HCT116 (cell line): ENCODE data around the gene SKP2. TPM values are rescaled to one million over a fixed set of nuclear protein-coding genes. Genes with fewer than 3 reads are reported as not detected.

Experiments used
- ATAC-seq: fragments of 200-7000 bp; cut with Tn5 transposase; 2 replicates; pipeline ENCODE4 v1.9.1; 2020; ENCODE audit warnings: mild to moderate bottlenecking, moderate library complexity
- BruUV-seq: library from RNA; stranded (reverse); fragments of 400-500 nt; replicated peaks from 2 replicates; lab custom pipeline; 2021; lab: Mats Ljungman, UMichigan
- CTCF ChIA-PET: fragments of 300-600 bp; sonication (Branson Sonifier 250); formaldehyde crosslinking; loops from one replicate; lab custom pipeline; 2021; ENCODE audit warnings: antibody characterized with exemption; lab: Charles Lee
- POLR2A ChIA-PET: fragments of 300-600, 350-600 bp; sonication (Branson Sonifier 250); formaldehyde crosslinking; loops from one replicate; lab custom pipeline; 2021; ENCODE audit warnings: antibody characterized with exemption; lab: Charles Lee
- RAD21 ChIA-PET, 2 experiments: fragments of 300-600 bp; sonication (Branson Sonifier 250); formaldehyde crosslinking; loops; one replicate each; lab custom pipeline; 2023; ENCODE audit warnings: low total read pairs in 2 of 2; ENCODE audit not compliant: uncharacterized antibody in 2 of 2, unreplicated experiment in 2 of 2, low non-redundant PET in 1 of 2; lab: Charles Lee
- DNase-seq: peaks from one replicate; pipeline ENCODE4 v3.0.0-alpha.2; 2010; ENCODE audit warnings: low read depth, low spot score
- H2AFZ ChIP-seq: fragments of 200-600 bp; shearing (Covaris generic), sonication (generic); 2 replicates; pipeline ENCODE4 v1.6.1; 2017; ENCODE audit warnings: low read depth, mixed run types, mixed read lengths, antibody characterized with exemption, low read length; ENCODE audit not compliant: poor library complexity, severe bottlenecking
- H3K27ac ChIP-seq: 2 replicates; pipeline ENCODE4 v1.5.1; 2012; ENCODE audit warnings: low read depth, low read length
- H3K27me3 ChIP-seq: fragments of 200-600 bp; sonication (generic); 2 replicates; pipeline ENCODE4 v1.6.1; 2016; ENCODE audit warnings: mixed run types, low read length, mixed read lengths; ENCODE audit not compliant: insufficient read depth
- H3K36me3 ChIP-seq, 2 experiments: fragments of 200-500 bp in 1 of 2; fragments of 200-600 bp in 1 of 2; sonication (Bioruptor generic) in 1 of 2; sonication (generic) in 1 of 2; 2 replicates each; pipeline versions ENCODE4 v1.5.1 to v1.6.1; 2014 to 2016; ENCODE audit warnings: low read length in 2 of 2, inconsistent platforms in 1 of 2, mixed read lengths in 1 of 2, mixed run types in 1 of 2; ENCODE audit not compliant: insufficient read depth in 2 of 2, control insufficient read depth in 1 of 2
- H3K4me1 ChIP-seq, 2 experiments: fragments of 200-600 bp in 1 of 2; sonication (generic) in 1 of 2; 2 replicates each; pipeline versions ENCODE4 v1.5.1 to v1.6.1; 2012 to 2017; ENCODE audit warnings: low read length in 2 of 2, inconsistent platforms in 1 of 2, mild to moderate bottlenecking in 1 of 2, mixed read lengths in 1 of 2, mixed run types in 1 of 2, moderate library complexity in 1 of 2; ENCODE audit not compliant: insufficient read depth in 2 of 2, control insufficient read depth in 1 of 2
- H3K4me2 ChIP-seq: fragments of 200-600 bp; sonication (generic); 2 replicates; pipeline ENCODE4 v1.6.1; 2017; ENCODE audit warnings: mixed run types, low read length, mixed read lengths
- H3K4me3 ChIP-seq, 2 experiments: fragments of 200-600 bp in 1 of 2; sonication (generic) in 1 of 2; replicated peaks in 1 of 2; 2 replicates each; pipeline ENCODE4 v1.5.1; 2011 to 2016; ENCODE audit warnings: low read length in 2 of 2, control low read depth in 1 of 2, low read depth in 1 of 2, mild to moderate bottlenecking in 1 of 2, mixed read lengths in 1 of 2, mixed run types in 1 of 2
- H3K79me2 ChIP-seq: fragments of 200-600 bp; sonication (generic); 2 replicates; pipeline ENCODE4 v1.6.1; 2017; ENCODE audit warnings: mild to moderate bottlenecking, mixed run types, low read length, moderate library complexity, mixed read lengths; ENCODE audit not compliant: insufficient read depth
- H3K9ac ChIP-seq: fragments of 200-600 bp; sonication (generic); 2 replicates; pipeline ENCODE4 v1.6.1; 2016; ENCODE audit warnings: low read length, mixed read lengths
- H3K9me2 ChIP-seq: fragments of 200-600 bp; sonication (generic), shearing (Covaris generic); 2 replicates; pipeline ENCODE4 v1.6.1; 2017; ENCODE audit warnings: mixed run types, mild to moderate bottlenecking, moderate library complexity; ENCODE audit not compliant: insufficient read depth
- H3K9me3 ChIP-seq, 2 experiments: fragments of 200-500 bp in 1 of 2; fragments of 200-600 bp in 1 of 2; sonication (Bioruptor generic) in 1 of 2; sonication (generic) in 1 of 2; 2 replicates each; pipeline ENCODE4 v1.6.1; 2014 to 2017; ENCODE audit warnings: low read length in 2 of 2, mixed read lengths in 2 of 2, inconsistent platforms in 1 of 2, low read depth in 1 of 2, mild to moderate bottlenecking in 1 of 2, mixed run types in 1 of 2, moderate library complexity in 1 of 2; ENCODE audit not compliant: control insufficient read depth in 1 of 2, insufficient read depth in 1 of 2
- H4K20me1 ChIP-seq: fragments of 200-600 bp; sonication (generic), shearing (Covaris generic); 2 replicates; pipeline ENCODE4 v1.6.1; 2017; ENCODE audit warnings: mixed run types, mild to moderate bottlenecking, moderate library complexity; ENCODE audit not compliant: insufficient read depth
- ATF3 ChIP-seq: IDR thresholded peaks from 2 replicates; pipeline ENCODE4 v1.6.1; 2012
- CBX3 ChIP-seq: IDR thresholded peaks from 2 replicates; pipeline ENCODE4 v1.6.1; 2012; ENCODE audit warnings: low read depth
- EZH2phosphoT487 ChIP-seq: fragments of 200-600 bp; IDR thresholded peaks from 2 replicates; pipeline ENCODE4 v1.6.1; 2018; ENCODE audit warnings: antibody characterized with exemption, borderline replicate concordance
- FOSL1 ChIP-seq: IDR thresholded peaks from 2 replicates; pipeline ENCODE4 v1.6.1; 2012; ENCODE audit warnings: low read depth
- JUND ChIP-seq: IDR thresholded peaks from 2 replicates; pipeline ENCODE4 v1.6.1; 2012
- POLR2A ChIP-seq: IDR thresholded peaks from 2 replicates; pipeline ENCODE4 v1.7.0; 2011; ENCODE audit warnings: borderline replicate concordance; ENCODE audit not compliant: insufficient read depth, insufficient read length; ENCODE audit errors: extremely low read depth
- POLR2AphosphoS5 ChIP-seq: IDR thresholded peaks from 2 replicates; pipeline ENCODE4 v1.6.1; 2011; ENCODE audit warnings: mild to moderate bottlenecking, low read depth, low read length, moderate library complexity
- RAD21 ChIP-seq: IDR thresholded peaks from 2 replicates; pipeline ENCODE4 v1.6.1; 2012; ENCODE audit warnings: low read depth, mild to moderate bottlenecking
- REST ChIP-seq: IDR thresholded peaks from 2 replicates; pipeline ENCODE4 v1.6.1; 2012; ENCODE audit warnings: low read depth
- SIN3A ChIP-seq: IDR thresholded peaks from 2 replicates; pipeline ENCODE4 v1.6.1; 2012; ENCODE audit warnings: low read depth
- SP1 ChIP-seq: IDR thresholded peaks from 2 replicates; pipeline ENCODE4 v1.6.1; 2012; ENCODE audit warnings: low read depth
- SRF ChIP-seq: IDR thresholded peaks from 2 replicates; pipeline ENCODE4 v1.6.1; 2012; ENCODE audit warnings: low read depth
- TCF7L2 ChIP-seq: IDR thresholded peaks from 2 replicates; pipeline ENCODE4 v1.7.0; 2011; ENCODE audit warnings: borderline replicate concordance, inconsistent platforms; ENCODE audit not compliant: insufficient read depth, insufficient read length; ENCODE audit errors: extremely low read depth
- YY1 ChIP-seq: IDR thresholded peaks from 2 replicates; pipeline ENCODE4 v1.6.1; 2011; ENCODE audit warnings: low read length, low read depth, moderate library complexity, mild to moderate bottlenecking; ENCODE audit not compliant: insufficient replicate concordance; ENCODE audit errors: extremely low read depth
- ZBTB33 ChIP-seq: IDR thresholded peaks from 2 replicates; pipeline ENCODE4 v1.6.1; 2011; ENCODE audit warnings: mild to moderate bottlenecking, low read length, moderate library complexity; ENCODE audit not compliant: insufficient replicate concordance; ENCODE audit errors: extremely low read depth
- ZFX ChIP-seq: fragments of 450-650 bp; IDR thresholded peaks from 2 replicates; pipeline ENCODE4 v1.6.1; 2017
- ZNF274 ChIP-seq: fragments of 200-500 bp; sonication (Bioruptor generic); IDR thresholded peaks from 2 replicates; pipeline ENCODE4 v1.6.1; 2014; ENCODE audit warnings: mild to moderate bottlenecking, low read depth, low read length, inconsistent platforms
- intact Hi-C: fragments of 100-400 bp; cut with micrococcal nuclease; formaldehyde crosslinking; loops from 2 replicates; pipeline ENCODE4 v1.10.0; 2022
- total RNA-seq: library from RNA; stranded (reverse); gene quantifications from one replicate; pipeline ENCODE4 v1.2.1, GENCODE V29; 2021; ENCODE audit not compliant: unreplicated experiment

SKP2 gene
- total RNA-seq, 1 experiment from 2014 or later, result 44.3 TPM

GRCh38 chr5:36177715-36178523, 26.0 kb downstream of the SKP2 start (continued):
- TF ChIP-seq YY1, result no peak
- no peak for TF ChIP-seq ZFX

- ChIA-PET CTCF (interaction anchor here (0.6 to 2.7 kb wide), 14 partner anchors 10 to 518 kb away, joined by 3 to 14 read pairs (median 4); partner anchors contain the start of genes LMBRD2, NADK2 and SKP2), RAD21 (no interaction called here), POLR2A (no interaction called here)
- Histone ChIP-seq H3K79me2 (no peaks in the 10 kb centered on the region), H3K9me3 (no peaks in the 10 kb centered on the region), H3K27ac (no peak overlapping the region), H3K4me1 (no peaks in the 10 kb centered on the region), H3K9me2 (no peaks in the 10 kb centered on the region), H3K36me3 (peaks cover 15 to 22% of the 10 kb centered on the region in 2 experiments; a peak in 2 of 4 replicates), H3K4me2 (no peak overlapping the region), H3K27me3 (no peaks in the 10 kb centered on the region), H3K9ac (no peak overlapping the region), H3K4me3 (no peak overlapping the region), H2AFZ (no peak overlapping the region), H4K20me1 (no peaks in the 10 kb centered on the region)
- ATAC-seq (no peak), DNase-seq (no peak)
- intact Hi-C loops, result loop anchor here (1.0 to 2.0 kb wide), 2 partner anchors 127 to 518 kb away; no protein-coding TSS in a partner anchor
- no peak for TF ChIP-seq CBX3
- no peak for TF ChIP-seq SP1
- TF ChIP-seq YY1, result no peak
- TF ChIP-seq FOSL1, result no peak
- TF ChIP-seq RAD21, result no peak
- TF ChIP-seq EZH2phosphoT487, result no peak
- TF ChIP-seq SIN3A, result no peak
- no peak for TF ChIP-seq POLR2AphosphoS5
- TF ChIP-seq ATF3, result no peak
- TF ChIP-seq TCF7L2, result no peak
- TF ChIP-seq ZNF274, result no peak
- TF ChIP-seq POLR2A, result no peak
- TF ChIP-seq JUND, result no peak
- no peak for TF ChIP-seq REST
- TF ChIP-seq ZBTB33, result no peak
- no peak for TF ChIP-seq ZFX
- no peak for TF ChIP-seq SRF
- BruUV-seq, result no TSS peak
Observed at GRCh38 chr5:36178524-36178890, 26.6 kb downstream of the SKP2 start.
